ENCODE results near the gene VPS11.

DNA sequence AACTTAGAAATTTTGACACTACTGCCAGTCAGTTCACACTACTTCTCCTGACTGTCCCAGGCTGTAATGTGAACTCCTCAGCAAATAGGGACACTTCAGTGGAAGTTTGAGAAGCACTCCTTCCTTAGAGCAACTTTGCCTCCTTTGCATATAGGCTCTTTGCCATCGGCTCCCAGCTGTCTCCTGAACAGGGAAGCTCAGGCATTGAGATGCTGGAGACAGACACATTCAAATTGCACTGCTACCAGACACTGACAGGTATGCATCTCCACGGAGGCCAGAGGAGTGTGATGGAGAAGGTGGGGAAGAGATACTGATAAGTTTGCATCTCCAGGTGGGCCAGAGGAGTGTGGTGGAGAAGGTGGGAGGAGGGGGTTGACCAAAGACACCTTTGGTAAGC is 47.6 kb upstream of the VPS11 start:
- TF ChIP-seq, protein P1, sequence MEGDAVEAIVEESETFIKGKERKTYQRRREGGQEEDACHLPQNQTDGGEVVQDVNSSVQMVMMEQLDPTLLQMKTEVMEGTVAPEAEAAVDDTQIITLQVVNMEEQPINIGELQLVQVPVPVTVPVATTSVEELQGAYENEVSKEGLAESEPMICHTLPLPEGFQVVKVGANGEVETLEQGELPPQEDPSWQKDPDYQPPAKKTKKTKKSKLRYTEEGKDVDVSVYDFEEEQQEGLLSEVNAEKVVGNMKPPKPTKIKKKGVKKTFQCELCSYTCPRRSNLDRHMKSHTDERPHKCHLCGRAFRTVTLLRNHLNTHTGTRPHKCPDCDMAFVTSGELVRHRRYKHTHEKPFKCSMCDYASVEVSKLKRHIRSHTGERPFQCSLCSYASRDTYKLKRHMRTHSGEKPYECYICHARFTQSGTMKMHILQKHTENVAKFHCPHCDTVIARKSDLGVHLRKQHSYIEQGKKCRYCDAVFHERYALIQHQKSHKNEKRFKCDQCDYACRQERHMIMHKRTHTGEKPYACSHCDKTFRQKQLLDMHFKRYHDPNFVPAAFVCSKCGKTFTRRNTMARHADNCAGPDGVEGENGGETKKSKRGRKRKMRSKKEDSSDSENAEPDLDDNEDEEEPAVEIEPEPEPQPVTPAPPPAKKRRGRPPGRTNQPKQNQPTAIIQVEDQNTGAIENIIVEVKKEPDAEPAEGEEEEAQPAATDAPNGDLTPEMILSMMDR (IDR thresholded peaks at IDR 0.05), result no peak
- TF ChIP-seq POLR2A (IDR thresholded peaks at IDR 0.05), result no peak
